Activated CD8-positive, alpha-beta T cell treated with anti-CD3 and anti-CD28 coated beads, Interleukin-2, amount 10 ng/mL, durations not matched to agents 7 days and 5 days (primary cell): Measurements from ENCODE around the gene CCDC117. TPM values are rescaled to one million over a fixed set of nuclear protein-coding genes. Genes with fewer than 3 reads are reported as not detected.

Experiments used
- ATAC-seq: fragments of 150-1000 bp; cut with Tn5 transposase; one replicate; pipeline ENCODE4 v1.10.0; 2021; ENCODE audit warnings: moderate library complexity
- CTCF ChIA-PET: fragments of 350-600 bp; sonication (Branson Sonifier 250); formaldehyde crosslinking; loops from one replicate; lab custom pipeline; 2021; ENCODE audit warnings: antibody characterized with exemption; lab: Charles Lee
- POLR2A ChIA-PET: fragments of 350-600 bp; sonication (Branson Sonifier 250); formaldehyde crosslinking; loops from one replicate; lab custom pipeline; 2021; ENCODE audit warnings: antibody characterized with exemption; lab: Charles Lee
- DNase-seq: peaks from one replicate; pipeline ENCODE4 v3.0.0-alpha.2; 2020
- H3K27ac Mint-ChIP-seq: one replicate; pipeline ENCODE4 v1.8.0; 2021; ENCODE audit warnings: mild to moderate bottlenecking, mixed read lengths
- H3K27me3 Mint-ChIP-seq: one replicate; pipeline ENCODE4 v1.8.0; 2021; ENCODE audit warnings: low read depth, mixed read lengths
- H3K36me3 Mint-ChIP-seq: one replicate; pipeline ENCODE4 v1.8.0; 2021; ENCODE audit warnings: low read depth, mixed read lengths
- H3K4me1 Mint-ChIP-seq: one replicate; pipeline ENCODE4 v1.8.0; 2021; ENCODE audit warnings: low read depth, mixed read lengths
- H3K4me3 Mint-ChIP-seq: one replicate; pipeline ENCODE4 v1.8.0; 2021; ENCODE audit warnings: mild to moderate bottlenecking, mixed read lengths
- H3K9me3 Mint-ChIP-seq: one replicate; pipeline ENCODE4 v1.8.0; 2022; ENCODE audit warnings: mixed read lengths; ENCODE audit not compliant: insufficient read depth
- total RNA-seq, 2 experiments: library from RNA; stranded (reverse); gene quantifications; one replicate each; pipeline ENCODE4 v1.2.3, GENCODE V29; 2021

Gene CCDC117
- total RNA-seq, 2 experiments from 2014 or later = 36.7 to 40.0 TPM

DNA sequence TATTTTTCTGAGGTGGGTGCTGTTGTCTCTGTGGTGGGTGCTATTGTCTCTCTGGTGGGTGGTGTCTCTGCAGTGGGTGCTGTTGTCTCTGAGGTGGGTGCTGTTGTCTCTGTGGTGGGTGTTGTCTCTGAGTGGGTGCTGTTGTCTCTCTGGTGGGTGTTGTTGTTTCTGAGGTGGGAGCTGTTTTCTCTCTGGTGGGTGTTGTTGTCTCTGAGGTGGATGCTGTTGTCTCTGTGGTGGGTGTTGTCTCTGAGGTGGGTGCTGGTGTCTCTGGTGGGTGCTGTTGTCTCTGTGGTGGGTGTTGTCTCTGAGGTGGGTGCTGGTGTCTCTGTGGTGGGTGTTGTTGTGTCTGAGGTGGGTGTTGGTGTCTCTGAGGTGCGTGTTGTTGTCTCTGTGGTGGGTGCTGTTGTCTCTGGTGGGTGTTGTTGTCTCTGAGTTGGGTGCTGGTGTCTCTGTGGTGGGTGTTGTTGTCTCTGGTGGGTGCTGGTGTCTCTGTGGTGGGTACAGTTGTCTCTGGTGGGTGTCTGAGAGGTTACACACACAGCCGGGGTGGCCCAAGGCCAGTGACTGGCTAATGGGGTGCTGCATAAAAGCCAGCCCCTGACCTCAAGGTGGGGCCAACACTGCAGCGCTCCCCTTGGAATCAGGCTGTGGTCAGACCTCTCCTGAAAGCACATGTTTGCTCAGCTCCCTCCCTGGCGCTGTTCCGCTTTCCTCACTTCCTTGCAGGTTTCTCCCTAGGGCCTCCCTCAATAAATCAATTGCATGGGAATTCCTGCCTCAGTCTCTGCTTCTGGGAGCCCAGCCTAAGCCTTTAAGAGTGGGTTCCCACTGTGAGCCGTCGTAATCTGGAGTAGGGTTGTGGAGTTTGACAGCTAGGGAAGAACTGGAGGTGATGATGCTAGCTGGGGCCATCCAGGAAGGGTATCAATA, 58.9 kb downstream of the CCDC117 start:
- Mint-ChIP-seq H3K27me3 (no peaks in the 10 kb centered on the region), H3K27ac (no peak overlapping the region), H3K9me3 (no peaks in the 10 kb centered on the region), H3K4me3 (no peak overlapping the region), H3K4me1 (peaks cover 42% of the 10 kb centered on the region), H3K36me3 (peaks cover 32% of the 10 kb centered on the region)
- DNase-seq = no peak
- ChIA-PET CTCF (interaction anchor here (0.8 to 5.4 kb wide), 7 partner anchors 24 to 231 kb away, joined by 3 to 63 read pairs (median 33); partner anchors contain the start of gene XBP1), POLR2A (no interaction called here)
- ATAC-seq = no peak

DNA sequence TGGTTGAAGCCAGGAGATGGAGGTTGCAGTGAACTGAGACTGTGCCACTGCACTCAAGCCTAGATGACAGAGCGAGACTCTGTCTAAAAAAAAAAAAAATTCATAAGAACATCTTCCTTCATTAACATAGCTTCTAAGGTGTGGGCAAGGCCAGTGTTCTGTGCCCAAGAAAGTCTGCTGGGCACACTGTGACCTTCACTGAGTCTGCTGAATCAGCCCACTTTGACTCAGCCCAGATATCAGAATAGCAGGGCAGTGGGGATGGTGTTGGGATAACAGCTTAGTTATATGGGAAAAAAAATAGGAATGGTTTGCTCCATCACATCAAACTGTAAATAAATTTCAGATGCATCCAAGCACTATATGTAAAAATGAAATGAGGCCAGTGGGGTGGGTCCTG, 60.2 kb downstream of the CCDC117 start:
- Mint-ChIP-seq H3K27me3 (no peaks in the 10 kb centered on the region), H3K4me3 (no peak overlapping the region), H3K36me3 (peaks cover 20% of the 10 kb centered on the region), H3K9me3 (no peaks in the 10 kb centered on the region), H3K4me1 (peaks cover 33% of the 10 kb centered on the region), H3K27ac (no peak overlapping the region)
- DNase-seq (no peak), ATAC-seq (no peak)
- ChIA-PET CTCF (interaction anchor here (0.6 to 5.4 kb wide), 5 partner anchors 32 to 232 kb away, joined by 3 to 55 read pairs (median 4); partner anchors contain the start of gene XBP1), POLR2A (interaction anchor here (1.4 kb wide), 1 partner anchor 32 kb away, joined by 4 read pairs; the partner anchor contains the start of gene XBP1)

- DNase-seq (peak; percentile 38), ATAC-seq (no peak)
- POLR2A ChIA-PET = interaction anchor here (1.4 kb wide), 1 partner anchor 33 kb away, joined by 4 read pairs; the partner anchor contains the start of gene XBP1
- Mint-ChIP-seq H3K36me3 (peaks cover 17% of the 10 kb centered on the region), H3K4me3 (no peak overlapping the region), H3K4me1 (peaks cover 30% of the 10 kb centered on the region), H3K27ac (no peak overlapping the region), H3K9me3 (no peaks in the 10 kb centered on the region), H3K27me3 (no peaks in the 10 kb centered on the region)
- CTCF ChIA-PET = interaction anchor here (1.3 to 1.8 kb wide), 4 partner anchors 23 to 233 kb away, joined by 3 to 10 read pairs (median 4); partner anchors contain the start of gene XBP1
Measured at GRCh38 chr22:28833276-28833923, 60.9 kb downstream of the CCDC117 start.

DNA sequence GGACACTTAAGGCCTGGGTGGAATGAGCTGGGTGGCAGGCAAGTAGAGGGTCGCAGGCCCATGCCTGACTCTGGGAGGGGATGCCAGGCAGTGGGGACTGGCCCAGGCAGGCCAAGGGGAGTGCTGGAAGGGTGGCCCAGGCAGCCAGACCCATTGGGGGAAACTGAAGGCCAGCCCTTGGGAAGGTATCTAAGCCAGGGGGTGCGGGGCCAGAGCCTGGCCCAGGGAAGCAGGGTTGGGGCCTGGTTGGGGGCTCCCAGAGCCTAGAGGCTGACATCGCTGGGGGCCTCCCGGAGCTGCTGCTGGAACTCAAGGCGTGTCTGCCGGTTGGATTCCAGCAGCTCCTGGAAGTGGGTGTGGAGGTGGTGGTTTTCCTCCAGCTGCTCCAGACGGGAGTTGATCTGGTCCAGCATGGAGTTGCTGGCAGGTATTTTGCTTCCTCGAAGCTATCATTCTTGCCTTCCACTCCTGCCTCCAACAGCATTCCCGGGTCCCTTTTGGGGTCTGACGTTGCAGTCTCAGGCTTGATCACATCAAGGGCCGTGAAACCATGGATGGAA, 63.2 kb downstream of the CCDC117 start:
- peaks cover 11% of the 10 kb centered on the region for H3K36me3 Mint-ChIP-seq
- no peak for ATAC-seq
- H3K27ac Mint-ChIP-seq = no peak overlapping the region
- no peaks in the 10 kb centered on the region for H3K9me3 Mint-ChIP-seq
- ChIA-PET CTCF (interaction anchor here (1.2 to 1.3 kb wide), 2 partner anchors 38 to 235 kb away, joined by 3 read pairs; no protein-coding TSS in a partner anchor), POLR2A (interaction anchor here (0.8 kb wide), 1 partner anchor 1006 kb away, joined by 5 read pairs; no protein-coding TSS in a partner anchor)
- H3K4me3 Mint-ChIP-seq = no peak overlapping the region
- no peak for DNase-seq
- peaks cover 19% of the 10 kb centered on the region for H3K4me1 Mint-ChIP-seq
- H3K27me3 Mint-ChIP-seq = no peaks in the 10 kb centered on the region

DNA sequence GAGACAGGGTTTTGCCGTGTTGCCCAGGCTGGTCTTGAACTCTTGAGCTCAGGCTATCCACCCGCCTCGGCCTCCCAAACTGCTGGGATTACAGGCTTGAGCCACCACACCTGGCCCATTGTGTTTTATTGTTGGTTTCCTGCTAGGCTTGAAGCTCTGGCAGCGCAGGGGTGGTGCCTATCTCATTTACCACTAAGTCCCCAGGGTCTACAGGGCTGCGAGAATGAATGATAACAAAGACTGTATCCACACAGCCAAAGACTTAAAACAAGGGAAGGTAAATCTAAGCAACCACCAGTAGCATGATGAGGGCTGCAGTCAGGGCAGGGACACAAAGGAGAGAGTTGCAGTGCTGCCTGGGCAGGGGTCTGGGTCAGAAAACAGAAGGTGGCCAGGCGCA, 65.1 kb downstream of the CCDC117 start:
- Mint-ChIP-seq H3K4me3 (no peak overlapping the region), H3K4me1 (peaks cover 15% of the 10 kb centered on the region), H3K36me3 (peaks cover 5% of the 10 kb centered on the region), H3K27ac (no peak overlapping the region), H3K27me3 (no peaks in the 10 kb centered on the region), H3K9me3 (no peaks in the 10 kb centered on the region)
- DNase-seq = no peak
- ATAC-seq = no peak
- ChIA-PET POLR2A (interaction anchor here (1.3 kb wide), 1 partner anchor 203 kb away, joined by 3 read pairs; no protein-coding TSS in a partner anchor), CTCF (interaction anchor here (1.0 to 1.2 kb wide), 2 partner anchors 104 to 203 kb away, joined by 3 to 4 read pairs; no protein-coding TSS in a partner anchor)

Other genes starting within 250 kb of the CCDC117 start
- gene TTC28, start 92.9 kb upstream of the CCDC117 start, total RNA-seq = under 1 TPM; 0.18 to 0.23 TPM
- 10 to 100 TPM; 43.7 to 47.9 TPM for gene CHEK2, start 30.9 kb upstream of the CCDC117 start, total RNA-seq
- 10 to 100 TPM; 13.7 to 15.8 TPM for gene HSCB, start 30.7 kb upstream of the CCDC117 start, total RNA-seq
- 100 to 1,000 TPM; 220 to 229 TPM for gene XBP1, start 27.9 kb downstream of the CCDC117 start, total RNA-seq
- 1 to 10 TPM; 1.2 to 1.3 TPM for gene ZNRF3, start 110.9 kb downstream of the CCDC117 start, total RNA-seq